ENCODE measurements around the gene MTRF1L. TPM values are rescaled to one million over a fixed set of nuclear protein-coding genes. Genes with fewer than 3 reads are reported as not detected.

MTRF1L gene
- total and polyA plus RNA-seq, 2 of the 8 experiments (the other 6 are each of a cell fraction or from before 2014, with no cell fraction given) = 4.5 to 26.5 TPM

DNA sequence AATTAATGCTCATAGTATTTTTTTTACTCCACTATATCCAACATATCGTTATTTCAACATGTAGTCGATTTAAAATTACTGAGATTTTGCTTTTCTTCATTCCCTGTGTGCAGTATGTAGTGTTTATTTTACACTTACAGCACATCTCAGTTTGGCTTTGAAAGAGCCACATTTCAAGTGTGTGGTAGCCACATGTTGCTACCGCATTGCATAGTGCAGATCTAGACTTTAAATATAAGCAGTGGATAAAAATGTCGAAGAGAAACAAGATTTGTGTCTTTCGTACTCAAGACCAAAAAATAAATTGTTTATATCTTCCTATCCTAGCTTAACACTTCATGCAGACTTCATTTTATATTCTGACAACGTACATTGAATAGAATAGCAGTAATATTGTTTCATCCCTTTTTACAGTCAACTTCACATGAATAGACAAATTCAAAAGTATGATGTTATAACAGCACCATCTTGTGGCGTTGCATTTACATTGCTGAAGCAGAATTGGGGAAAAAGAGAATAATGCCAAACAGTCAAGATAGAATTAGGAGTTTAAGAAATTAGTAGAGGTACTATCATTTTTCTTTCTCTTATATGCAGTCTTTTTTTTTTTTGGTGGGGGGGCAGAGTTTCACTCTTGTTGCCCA is 49.5 kb downstream of the MTRF1L start:
- no peak overlapping the region for H2AFZ ChIP-seq (ENCODE audit: low read length)
- H3K4me3 ChIP-seq (ENCODE audit: extremely low read depth in 1 of 4, insufficient read depth in 2 of 4, low read depth in 3 of 4, low read length in 4 of 4) = no peak overlapping the region; a peak in 1 of 8 replicates
- no peak overlapping the region for H3K23ac ChIP-seq (ENCODE audit: insufficient read length)
- no peaks in the 10 kb centered on the region for H3K36me3 ChIP-seq (ENCODE audit: control insufficient read depth in 2 of 4, insufficient read depth in 4 of 4, low read length in 3 of 4)
- H3K79me2 ChIP-seq (ENCODE audit: control insufficient read depth in 1 of 2, insufficient read depth in 2 of 2, low read length in 2 of 2) = no peaks in the 10 kb centered on the region
- no peak overlapping the region for H3K9ac ChIP-seq (replicated peaks in 1 of 4; ENCODE audit: extremely low read depth in 1 of 4, low read depth in 3 of 4, low read length in 3 of 4)
- no peak overlapping the region for H2AK5ac ChIP-seq (ENCODE audit: low read depth, low read length)
- no peak overlapping the region for H4K91ac ChIP-seq (replicated peaks; ENCODE audit: insufficient read length, low read length)
- TF ChIP-seq, protein P1, sequence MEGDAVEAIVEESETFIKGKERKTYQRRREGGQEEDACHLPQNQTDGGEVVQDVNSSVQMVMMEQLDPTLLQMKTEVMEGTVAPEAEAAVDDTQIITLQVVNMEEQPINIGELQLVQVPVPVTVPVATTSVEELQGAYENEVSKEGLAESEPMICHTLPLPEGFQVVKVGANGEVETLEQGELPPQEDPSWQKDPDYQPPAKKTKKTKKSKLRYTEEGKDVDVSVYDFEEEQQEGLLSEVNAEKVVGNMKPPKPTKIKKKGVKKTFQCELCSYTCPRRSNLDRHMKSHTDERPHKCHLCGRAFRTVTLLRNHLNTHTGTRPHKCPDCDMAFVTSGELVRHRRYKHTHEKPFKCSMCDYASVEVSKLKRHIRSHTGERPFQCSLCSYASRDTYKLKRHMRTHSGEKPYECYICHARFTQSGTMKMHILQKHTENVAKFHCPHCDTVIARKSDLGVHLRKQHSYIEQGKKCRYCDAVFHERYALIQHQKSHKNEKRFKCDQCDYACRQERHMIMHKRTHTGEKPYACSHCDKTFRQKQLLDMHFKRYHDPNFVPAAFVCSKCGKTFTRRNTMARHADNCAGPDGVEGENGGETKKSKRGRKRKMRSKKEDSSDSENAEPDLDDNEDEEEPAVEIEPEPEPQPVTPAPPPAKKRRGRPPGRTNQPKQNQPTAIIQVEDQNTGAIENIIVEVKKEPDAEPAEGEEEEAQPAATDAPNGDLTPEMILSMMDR (IDR thresholded peaks at IDR 0.05; ENCODE audit: control extremely low read depth in 1 of 3, insufficient read depth in 1 of 3, low read depth in 1 of 3, low read length in 3 of 3) = peak in 2 of 3 experiments; percentile 20 to 64; a peak in 2 of 4 replicates
- TF ChIP-seq, protein P2, sequence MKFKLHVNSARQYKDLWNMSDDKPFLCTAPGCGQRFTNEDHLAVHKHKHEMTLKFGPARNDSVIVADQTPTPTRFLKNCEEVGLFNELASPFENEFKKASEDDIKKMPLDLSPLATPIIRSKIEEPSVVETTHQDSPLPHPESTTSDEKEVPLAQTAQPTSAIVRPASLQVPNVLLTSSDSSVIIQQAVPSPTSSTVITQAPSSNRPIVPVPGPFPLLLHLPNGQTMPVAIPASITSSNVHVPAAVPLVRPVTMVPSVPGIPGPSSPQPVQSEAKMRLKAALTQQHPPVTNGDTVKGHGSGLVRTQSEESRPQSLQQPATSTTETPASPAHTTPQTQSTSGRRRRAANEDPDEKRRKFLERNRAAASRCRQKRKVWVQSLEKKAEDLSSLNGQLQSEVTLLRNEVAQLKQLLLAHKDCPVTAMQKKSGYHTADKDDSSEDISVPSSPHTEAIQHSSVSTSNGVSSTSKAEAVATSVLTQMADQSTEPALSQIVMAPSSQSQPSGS (IDR thresholded peaks at IDR 0.05; ENCODE audit: low read length) = no peak
- TF ChIP-seq EP300 (IDR thresholded peaks at IDR 0.05; ENCODE audit: borderline replicate concordance in 1 of 2, low read depth in 2 of 2, low read length in 2 of 2) (no peak), JUND (IDR thresholded peaks at IDR 0.05; ENCODE audit: low read length) (no peak), POLR2AphosphoS5 (IDR thresholded peaks at IDR 0.05; ENCODE audit: low read depth, low read length) (no peak), RAD21 (IDR thresholded peaks at IDR 0.05 in 1 of 2, conservative IDR thresholded peaks at IDR 0.05 in 1 of 2; ENCODE audit: low read depth in 2 of 2, low read length in 2 of 2) (peak; percentile 64 to 72)
- no peak overlapping the region for H3K56ac ChIP-seq (replicated peaks; ENCODE audit: insufficient read length, low read depth, low read length)
- no peak overlapping the region for H2BK12ac ChIP-seq (ENCODE audit: low read depth, low read length)
- no peaks in the 10 kb centered on the region for H3K79me1 ChIP-seq (ENCODE audit: low read depth, low read length)
- no peak overlapping the region for H2BK120ac ChIP-seq (replicated peaks; ENCODE audit: low read depth, low read length)
- no peak overlapping the region for H2BK5ac ChIP-seq (ENCODE audit: low read depth, low read length)
- H3K27me3 ChIP-seq (replicated peaks in 1 of 4; ENCODE audit: control insufficient read depth in 3 of 4, extremely low read depth in 1 of 4, insufficient read depth in 3 of 4, low read length in 3 of 4) = no peaks in the 10 kb centered on the region
- DNase-seq (ENCODE audit: low read depth in 1 of 2, low spot score in 2 of 2) (no peak), FAIRE-seq (peak; percentile 24)
- no peaks in the 10 kb centered on the region for H4K20me1 ChIP-seq (replicated peaks in 1 of 2; ENCODE audit: control insufficient read depth in 1 of 2, insufficient read depth in 2 of 2, low read length in 2 of 2)
- ChIA-PET POLR2A (ENCODE audit: partially characterized antibody) (interaction anchor here (1.5 kb wide), 1 partner anchor 30 kb away, joined by 3 read pairs; the partner anchor contains the start of gene FBXO5), CTCF (ENCODE audit: partially characterized antibody) (interaction anchor here (0.9 to 3.0 kb wide), 25 partner anchors 10 to 434 kb away, joined by 3 to 35 read pairs (median 5); partner anchors contain the start of gene VIP)
- H3K4me2 ChIP-seq (ENCODE audit: insufficient read depth in 1 of 2, low read depth in 2 of 2, low read length in 2 of 2) = no peak overlapping the region
- H3K4ac ChIP-seq (replicated peaks; ENCODE audit: insufficient read length, low read depth, low read length) = no peak overlapping the region
- no peak overlapping the region for H3K18ac ChIP-seq (ENCODE audit: extremely low read depth, low read length)
- no peak overlapping the region for H2BK15ac ChIP-seq (ENCODE audit: low read length)
- peaks cover 0 to 4% (median 0%) of the 10 kb centered on the region in 4 experiments; a peak in 1 of 7 replicates for H3K4me1 ChIP-seq (replicated peaks in 1 of 4; ENCODE audit: control insufficient read depth in 3 of 4, insufficient read depth in 4 of 4, low read length in 3 of 4)
- 76% methylated on average over 7 of the region's 7 CpGs; no CpG with 5 or more reads in 1 of the 2 experiments for WGBS, 2 experiments (ENCODE audit: extremely low coverage in 1 of 2, insufficient coverage in 1 of 2, insufficient read length in 1 of 2, insufficient replicate concordance in 2 of 2, low coverage in 1 of 2, low lambda C conversion rate in 2 of 2, missing lambda C conversion rate in 1 of 2)
- no peak overlapping the region for H4K8ac ChIP-seq (ENCODE audit: extremely low read depth, insufficient read depth, low read length)
- H2BK20ac ChIP-seq (ENCODE audit: low read length) = no peak overlapping the region
- no peaks in the 10 kb centered on the region; a peak in 1 of 4 replicates for H3K9me3 ChIP-seq (ENCODE audit: insufficient read depth in 2 of 2, low read depth in 1 of 2, low read length in 1 of 2)
- no peaks in the 10 kb centered on the region for H3K23me2 ChIP-seq (ENCODE audit: low read depth, low read length)
- no peak overlapping the region for H3K27ac ChIP-seq (ENCODE audit: low read depth, low read length)
- no peak overlapping the region for H4K5ac ChIP-seq (ENCODE audit: insufficient read length, low read depth, low read length)
- H3K14ac ChIP-seq (ENCODE audit: insufficient read length) = no peak overlapping the region

All from H1 (cell line).